Activated CD8-positive, alpha-beta memory T cell treated with anti-CD3 and anti-CD28 coated beads, Interleukin-2, amount 50 U/mL, for 1 hour (primary cell): ENCODE measurements around the gene MORC3.

Experiments used
- DNase-seq: peaks from one replicate; pipeline ENCODE4 v3.0.0-alpha.2; 2020; ENCODE audit errors: extremely low read depth

MORC3 gene

GRCh38 chr21:36423771-36424433, 103.9 kb downstream of the MORC3 start:
- no peak for DNase-seq

GRCh38 chr21:36424592-36424991, 104.6 kb downstream of the MORC3 start:
- no peak for DNase-seq

- no peak for DNase-seq
Observed at GRCh38 chr21:36425286-36425685, 105.3 kb downstream of the MORC3 start.
